Measurements from ENCODE around the gene HK1. TPM values are rescaled to one million over a fixed set of nuclear protein-coding genes. Genes with fewer than 3 reads are reported as not detected.

HK1 gene
- total RNA-seq, 1 experiment from 2014 or later: 98.8 TPM

DNA sequence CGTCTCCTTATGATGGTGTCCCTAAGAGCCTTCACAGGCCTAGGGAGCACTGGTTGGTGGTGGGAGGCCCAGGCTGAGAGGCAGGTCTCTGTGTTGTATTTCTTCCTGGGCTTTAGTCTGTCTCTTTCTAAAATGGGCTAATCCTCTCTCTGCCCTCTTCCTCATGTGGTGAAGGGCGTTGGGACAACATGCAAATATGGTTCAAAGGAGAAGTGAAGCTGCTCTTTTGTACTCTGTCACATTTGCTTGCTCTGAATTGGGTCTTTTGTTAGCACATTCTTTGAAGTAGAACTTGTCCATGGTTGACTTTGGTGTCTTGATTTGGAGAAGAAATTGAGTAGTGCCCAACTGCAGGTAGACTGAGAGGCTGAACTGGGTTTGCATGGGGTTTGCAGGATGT, 814 bp downstream of the HK1 start:
- H3K4me3 Mint-ChIP-seq: no peak overlapping the region
- H3K27me3 Mint-ChIP-seq (ENCODE audit: low read depth): peaks cover 8% of the 10 kb centered on the region
- Histone ChIP-seq H2BK20ac (ENCODE audit: low read depth, low read length, poor library complexity, severe bottlenecking) (no peak overlapping the region), H4K20me1 (ENCODE audit: control insufficient read depth, insufficient read depth, insufficient read length) (no peaks in the 10 kb centered on the region), H3K79me2 (ENCODE audit: insufficient read depth, low read length) (no peaks in the 10 kb centered on the region), H4K8ac (replicated peaks; ENCODE audit: insufficient read length, low read depth, low read length) (no peak overlapping the region), H3K9me3 (ENCODE audit: control insufficient read depth, low read depth, low read length) (no peaks in the 10 kb centered on the region), H4K5ac (ENCODE audit: insufficient read length, low read depth, low read length) (no peak overlapping the region), H3K14ac (ENCODE audit: insufficient read depth, low read length) (no peak overlapping the region), H3K9ac (ENCODE audit: extremely low read depth, insufficient read length, low read length) (no peak overlapping the region), H3K4me2 (ENCODE audit: insufficient read depth, insufficient read length, low read length) (no peak overlapping the region), H3K23ac (ENCODE audit: insufficient read length, low read depth, low read length) (no peak overlapping the region), H2AK5ac (ENCODE audit: insufficient read length, low read length) (no peak overlapping the region), H2BK15ac (ENCODE audit: low read depth, low read length) (no peak overlapping the region), H3K56ac (ENCODE audit: insufficient read length, low read depth, low read length) (no peak overlapping the region), H3K4ac (ENCODE audit: low read depth, low read length) (no peak overlapping the region), H3K4me1 (ENCODE audit: insufficient read depth, low read length) (peaks cover 4% of the 10 kb centered on the region; the same call in 1 of the 2 replicates), H3K27me3 (ENCODE audit: insufficient read depth, low read length) (no peaks in the 10 kb centered on the region), H2AFZ (ENCODE audit: low read length) (no peak overlapping the region), H2BK120ac (ENCODE audit: low read depth, low read length, poor library complexity, severe bottlenecking) (no peak overlapping the region), H3K23me2 (ENCODE audit: insufficient read length, low read depth, low read length, poor library complexity, severe bottlenecking) (no peaks in the 10 kb centered on the region), H3K18ac (ENCODE audit: insufficient read length, low read depth, low read length) (no peak overlapping the region), H3K27ac (ENCODE audit: insufficient read length, low read depth, low read length) (no peak overlapping the region), H2BK5ac (ENCODE audit: insufficient read length, low read length) (no peak overlapping the region), H4K91ac (ENCODE audit: insufficient read length, low read depth, low read length) (no peak overlapping the region), H2BK12ac (ENCODE audit: insufficient read length, low read depth, low read length) (no peak overlapping the region), H3T11ph (ENCODE audit: low read length) (no peak overlapping the region), H3K79me1 (ENCODE audit: insufficient read depth, low read depth, low read length, poor library complexity, severe bottlenecking) (no peaks in the 10 kb centered on the region)
- TF ChIP-seq, protein P1, sequence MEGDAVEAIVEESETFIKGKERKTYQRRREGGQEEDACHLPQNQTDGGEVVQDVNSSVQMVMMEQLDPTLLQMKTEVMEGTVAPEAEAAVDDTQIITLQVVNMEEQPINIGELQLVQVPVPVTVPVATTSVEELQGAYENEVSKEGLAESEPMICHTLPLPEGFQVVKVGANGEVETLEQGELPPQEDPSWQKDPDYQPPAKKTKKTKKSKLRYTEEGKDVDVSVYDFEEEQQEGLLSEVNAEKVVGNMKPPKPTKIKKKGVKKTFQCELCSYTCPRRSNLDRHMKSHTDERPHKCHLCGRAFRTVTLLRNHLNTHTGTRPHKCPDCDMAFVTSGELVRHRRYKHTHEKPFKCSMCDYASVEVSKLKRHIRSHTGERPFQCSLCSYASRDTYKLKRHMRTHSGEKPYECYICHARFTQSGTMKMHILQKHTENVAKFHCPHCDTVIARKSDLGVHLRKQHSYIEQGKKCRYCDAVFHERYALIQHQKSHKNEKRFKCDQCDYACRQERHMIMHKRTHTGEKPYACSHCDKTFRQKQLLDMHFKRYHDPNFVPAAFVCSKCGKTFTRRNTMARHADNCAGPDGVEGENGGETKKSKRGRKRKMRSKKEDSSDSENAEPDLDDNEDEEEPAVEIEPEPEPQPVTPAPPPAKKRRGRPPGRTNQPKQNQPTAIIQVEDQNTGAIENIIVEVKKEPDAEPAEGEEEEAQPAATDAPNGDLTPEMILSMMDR (conservative IDR thresholded peaks at IDR 0.05): no peak
- peaks cover 15 to 16% of the 10 kb centered on the region in 2 experiments for H3K4me1 Mint-ChIP-seq
- DNase-seq: no peak
- H3K36me3 Mint-ChIP-seq (ENCODE audit: insufficient read depth in 1 of 3, low read depth in 3 of 3): no peaks in the 10 kb centered on the region
- H3K27ac Mint-ChIP-seq: no peak overlapping the region; a peak in 1 of 7 replicates
- H3K9me3 Mint-ChIP-seq: no peaks in the 10 kb centered on the region
- WGBS (ENCODE audit: extremely low coverage, insufficient read length, low lambda C conversion rate): no CpG with 5 or more reads among the region's 2 CpGs

Data from H9 (cell line).